HS-5 (cell line): ENCODE measurements around the gene CNTN4.
"Not testable (repeated sequence)": the region's sequence is repeated elsewhere in the genome, so short reads cannot be mapped to it uniquely, and the experiment has no call there.

Experiments used
- DNase-seq: peaks from one replicate; pipeline ENCODE4 v3.0.0-alpha.2; 2012; ENCODE audit warnings: low read depth

CNTN4 gene

DNA sequence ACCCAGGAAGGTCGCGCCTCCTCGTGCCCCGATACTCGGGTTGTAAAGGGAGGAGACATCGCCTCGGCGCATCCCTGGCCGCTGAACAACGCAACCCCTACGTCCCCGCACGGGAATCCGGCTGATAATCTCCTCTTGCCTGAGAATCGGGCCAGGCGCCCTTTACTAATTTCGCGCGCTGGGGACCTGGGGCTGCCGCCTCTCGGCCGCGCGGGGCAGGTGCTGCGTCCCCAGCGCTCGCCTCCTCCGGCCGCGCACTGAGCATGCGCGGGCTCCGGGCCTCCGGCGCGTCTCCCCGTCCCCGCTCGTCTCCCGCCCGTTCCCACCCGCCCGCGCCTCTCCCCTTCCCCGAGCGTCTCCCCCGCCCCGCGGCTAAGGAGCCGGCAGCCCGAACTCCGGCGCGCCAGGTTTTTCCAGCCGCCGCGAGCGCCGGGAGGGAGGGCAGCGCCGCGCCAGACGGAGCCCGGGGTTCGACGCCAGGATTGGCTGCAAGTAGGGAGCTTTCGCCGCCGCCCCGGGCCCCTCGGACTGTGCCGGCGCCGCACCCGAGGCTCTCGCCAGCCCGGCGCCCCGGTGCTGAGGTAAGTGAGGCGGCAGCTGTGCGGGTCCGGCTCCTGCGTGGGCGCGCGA is at the start of gene CNTN4:
Gene CNTN4, plus strand, starts transcription at position 469 of the 630 bp plus-strand sequence.
- no peak for DNase-seq

DNA sequence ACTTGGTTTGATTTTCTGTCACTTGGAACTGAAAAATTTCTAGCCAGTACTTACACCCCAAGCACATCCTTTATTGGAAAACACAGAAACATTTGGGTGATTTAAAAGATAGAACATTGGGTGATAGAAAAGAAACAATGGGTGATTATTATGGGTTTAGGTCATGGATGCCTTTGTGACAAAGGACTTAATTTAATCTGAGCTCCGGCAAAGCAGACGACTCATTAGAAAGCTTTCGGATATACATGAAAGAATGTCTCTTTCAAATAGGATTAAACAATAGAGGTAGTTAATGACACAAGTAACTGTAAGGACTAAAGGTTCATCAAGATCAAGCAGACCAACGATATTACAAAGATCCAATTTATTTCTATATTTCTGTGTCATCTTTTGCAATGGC is 37.3 kb upstream of the CNTN4 start:
- no peak for DNase-seq

- no peak for DNase-seq
These were observed 27.1 kb upstream of the CNTN4 start for GRCh38 chr3:2071531-2071930.

DNA sequence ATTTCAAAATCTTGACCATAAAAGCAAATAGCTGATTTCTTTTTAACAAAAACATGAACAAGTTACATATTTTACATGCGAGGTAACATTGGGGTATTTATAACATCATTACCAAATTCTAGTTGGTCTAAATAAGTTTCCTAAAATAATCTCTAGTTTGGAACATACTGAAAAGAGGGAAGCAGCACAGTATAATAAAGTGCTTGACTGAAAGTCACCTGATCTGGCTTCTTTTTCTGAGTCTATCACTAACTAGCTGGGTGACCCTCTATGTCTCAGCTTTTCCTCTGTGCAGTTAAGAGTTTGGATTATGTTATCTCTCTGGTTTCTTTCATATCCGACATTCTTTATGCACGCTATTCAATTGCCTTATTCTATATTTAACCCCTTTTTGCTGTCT is 19.8 kb upstream of the CNTN4 start:
- no peak for DNase-seq

DNA sequence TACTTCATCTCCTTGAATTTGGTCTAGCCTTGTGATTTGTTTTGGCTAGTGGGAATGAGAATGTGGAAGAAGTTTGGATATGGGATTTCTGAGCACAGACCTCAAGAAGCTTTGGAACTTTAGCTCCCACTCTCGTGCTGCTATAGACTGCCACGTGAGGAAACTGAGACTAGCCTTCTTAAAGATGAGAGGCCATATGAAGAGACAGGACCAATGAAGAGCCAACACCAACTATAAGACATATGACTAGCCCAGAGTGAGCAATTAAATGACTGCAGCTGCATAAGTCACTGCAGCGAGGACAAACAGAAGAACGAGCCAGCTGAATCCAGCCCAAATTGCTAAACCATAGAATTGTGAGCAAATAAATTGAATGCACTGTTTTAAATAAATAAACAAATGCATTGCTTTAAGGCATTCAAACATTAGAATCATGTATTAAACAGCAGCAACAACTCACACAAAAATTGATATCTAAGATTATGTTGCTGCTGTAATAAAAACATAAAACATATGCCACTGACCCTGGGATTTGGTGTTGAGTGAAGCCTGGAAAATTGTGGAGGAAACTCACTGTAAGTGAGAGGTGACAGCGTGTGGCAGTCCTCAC is 15.7 kb upstream of the CNTN4 start:
- DNase-seq = no peak

DNA sequence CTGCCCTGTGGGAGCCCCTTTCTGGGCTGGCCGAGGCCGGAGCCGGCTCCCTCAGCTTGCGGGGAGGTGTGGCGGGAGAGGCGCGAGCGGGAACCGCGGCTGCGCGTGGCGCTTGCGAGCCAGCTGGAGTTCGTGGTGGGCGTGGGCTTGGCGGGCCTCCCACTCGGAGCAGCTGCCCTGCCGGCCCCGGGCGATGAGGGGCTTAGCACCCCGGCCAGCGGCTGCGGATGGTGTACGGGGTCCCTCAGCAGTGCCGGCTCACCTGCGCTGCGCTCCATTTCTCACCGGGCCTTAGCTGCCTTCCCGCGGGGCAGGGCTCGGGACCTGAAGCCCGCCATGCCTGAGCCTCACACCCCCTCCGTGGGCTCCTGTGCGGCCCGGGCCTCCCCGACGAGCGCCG is 15.1 kb upstream of the CNTN4 start:
- DNase-seq = not testable (repeated sequence)

DNA sequence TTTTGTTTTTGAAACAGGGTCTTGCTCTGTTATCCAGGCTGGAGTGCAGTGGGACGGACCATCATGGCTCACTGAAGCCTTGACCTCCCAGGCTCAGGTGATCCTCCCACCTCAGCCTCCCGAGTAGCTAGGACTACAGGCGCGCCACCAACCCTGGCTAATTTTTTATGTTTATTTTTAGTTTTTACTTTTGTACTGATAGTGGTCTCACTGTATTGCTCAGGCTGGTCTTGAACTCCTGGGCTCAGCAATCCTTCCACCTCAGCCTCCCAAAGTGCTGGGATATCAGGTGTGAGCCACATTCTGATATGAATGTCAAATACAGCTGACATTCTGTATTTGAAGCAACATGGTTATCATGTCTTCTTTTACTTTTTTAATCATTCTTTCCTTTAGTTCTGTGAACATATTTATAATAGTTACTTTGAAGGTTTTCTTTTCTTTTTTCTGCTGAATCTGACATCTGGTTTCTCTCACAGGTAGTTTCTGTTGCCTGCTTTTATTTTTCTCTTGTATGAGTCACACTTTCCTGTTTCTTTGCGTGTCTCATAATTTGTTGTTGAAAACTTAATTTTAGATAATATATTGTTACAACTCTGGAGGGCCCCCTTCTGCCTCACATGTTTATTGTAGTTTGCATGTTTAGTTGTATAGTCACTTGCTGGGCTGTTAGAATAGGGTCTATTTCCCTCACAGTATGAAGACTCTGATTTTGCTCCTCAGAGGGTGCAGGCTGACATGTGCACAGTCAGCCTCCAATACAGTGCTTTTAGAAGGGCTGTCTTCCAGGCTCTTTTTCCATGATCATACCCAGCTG is 8.4 kb upstream of the CNTN4 start:
- no peak for DNase-seq

DNA sequence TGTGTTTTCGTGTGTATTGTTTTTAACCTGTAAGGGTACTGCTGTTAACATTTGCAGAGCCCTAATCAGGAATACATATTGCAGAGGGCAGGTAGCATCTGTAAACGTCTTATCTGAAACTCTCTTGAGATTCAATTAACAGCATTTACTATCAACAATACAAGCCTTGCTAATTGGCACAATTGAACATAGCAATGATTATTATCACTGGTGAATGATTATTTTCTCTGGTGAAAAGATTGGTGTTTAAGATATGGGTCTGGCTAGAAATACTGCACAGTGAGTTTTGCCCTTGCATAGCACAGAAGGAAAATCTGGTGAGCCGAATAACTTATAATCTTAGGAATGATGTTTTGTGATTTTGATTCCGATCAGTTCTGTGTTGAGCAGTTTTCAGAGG is 5.9 kb upstream of the CNTN4 start:
- DNase-seq = no peak

DNA sequence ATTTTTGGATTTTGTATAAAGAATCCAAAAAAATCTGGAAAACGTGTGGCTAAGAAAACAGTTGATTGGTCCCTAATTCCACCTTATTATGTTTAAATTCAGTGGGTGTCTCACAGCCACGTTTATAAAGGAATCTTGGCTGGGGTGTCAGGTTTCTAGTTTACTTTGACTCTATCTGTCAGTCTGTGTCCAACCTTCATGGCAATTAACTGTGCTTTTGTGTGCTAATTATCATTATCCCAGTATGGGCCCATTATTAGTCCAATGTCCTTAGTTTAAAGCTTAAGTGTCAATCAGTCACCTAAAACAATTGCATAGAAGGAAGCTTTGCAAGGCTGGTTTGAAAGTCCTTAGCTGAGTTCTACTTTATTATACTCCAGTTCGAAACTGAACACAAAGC is 3.7 kb upstream of the CNTN4 start:
- no peak for DNase-seq

DNA sequence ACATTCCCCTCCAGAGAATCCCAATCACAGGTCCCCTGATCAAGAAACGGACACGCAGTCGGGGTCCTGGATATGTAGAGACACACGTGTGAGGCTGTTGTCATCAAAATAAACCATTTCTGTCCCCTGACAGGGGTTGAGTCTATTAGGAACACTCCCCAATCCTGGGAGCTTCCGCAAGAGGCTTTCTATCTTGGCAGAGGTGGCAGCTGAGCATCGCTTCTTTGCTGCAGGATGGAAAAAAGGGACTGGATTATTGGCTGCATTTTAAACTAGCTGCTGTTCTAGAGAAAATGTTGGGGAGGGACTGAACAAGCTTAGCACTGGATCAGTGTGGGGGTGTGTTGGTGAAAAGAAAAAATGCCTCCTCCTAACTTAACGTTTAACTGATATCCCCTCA is 2.5 kb upstream of the CNTN4 start:
- no peak for DNase-seq

DNA sequence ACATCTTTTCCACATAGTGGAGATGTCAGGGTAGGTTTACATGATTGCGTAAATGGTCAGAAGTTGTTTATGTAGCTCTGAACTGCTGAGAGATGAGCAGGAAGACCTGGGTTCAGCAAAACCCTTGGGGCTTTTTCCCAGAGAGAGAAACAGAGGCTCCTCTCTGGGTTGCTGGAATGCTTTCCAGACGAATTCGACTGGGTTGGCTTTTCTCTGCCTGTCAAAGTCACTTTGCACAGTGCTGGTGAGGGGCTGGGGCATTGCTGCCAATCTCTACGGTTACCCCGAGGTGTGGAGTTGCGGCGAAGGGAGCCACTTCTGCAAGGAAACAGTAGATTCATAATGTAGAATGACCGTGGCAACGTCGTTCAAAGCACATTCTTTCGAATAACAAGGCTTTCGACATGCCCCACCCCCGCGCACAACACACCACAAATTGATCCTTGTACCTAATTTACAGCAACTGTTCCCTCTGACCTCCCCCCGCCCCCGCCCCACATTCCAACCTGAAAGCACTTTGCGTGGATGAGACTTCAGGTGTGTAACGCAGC is 950 bp upstream of the CNTN4 start:
- no peak for DNase-seq

- DNase-seq = no peak
These were observed 484 bp downstream of the CNTN4 start for GRCh38 chr3:2099028-2099671.

GRCh38 chr3:2099779-2100191 is 1.1 kb downstream of the CNTN4 start:
- no peak for DNase-seq

DNA sequence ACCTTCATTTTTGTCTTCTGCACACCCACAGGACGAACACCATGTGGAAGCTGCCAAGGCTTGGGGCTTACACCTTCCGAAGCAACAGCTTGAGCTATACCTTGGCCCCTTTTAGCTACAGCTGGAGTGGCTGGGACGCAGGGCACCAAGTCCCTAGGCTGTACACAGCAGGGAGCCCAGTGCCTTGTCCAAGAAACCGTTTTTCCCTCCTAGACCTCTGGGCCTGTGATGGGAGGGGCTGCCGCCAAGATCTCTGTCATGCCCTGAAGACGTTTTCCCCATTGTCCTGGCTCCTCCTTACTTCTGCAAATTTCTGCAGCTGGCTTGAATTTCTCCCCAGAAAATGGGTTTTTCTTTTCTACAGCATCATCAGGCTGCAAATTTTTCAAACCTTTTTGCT is 7.8 kb downstream of the CNTN4 start:
- DNase-seq = no peak

GRCh38 chr3:2110597-2111117 is 12.0 kb downstream of the CNTN4 start:
- no peak for DNase-seq

GRCh38 chr3:2114617-2115275 is 16.1 kb downstream of the CNTN4 start:
- no peak for DNase-seq

DNA sequence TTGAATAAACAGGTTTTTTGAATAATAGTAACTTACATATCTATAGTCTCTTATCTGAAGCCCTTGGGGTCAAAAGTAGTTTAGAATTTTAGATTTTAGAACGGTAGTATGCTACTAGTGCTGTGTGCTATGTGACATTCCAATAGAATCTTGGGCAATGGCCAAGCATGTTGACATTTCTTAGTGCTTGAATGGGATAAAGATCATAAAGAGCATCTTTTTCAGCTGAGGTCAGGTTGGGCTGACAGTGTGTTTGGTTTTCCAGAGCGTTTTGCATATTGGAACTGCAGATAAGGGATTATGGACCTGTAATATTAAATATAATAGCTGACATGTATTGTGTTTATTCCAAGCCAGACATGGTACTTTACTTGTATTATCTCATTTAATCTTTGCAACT is 32.1 kb downstream of the CNTN4 start:
- no peak for DNase-seq

- no peak for DNase-seq
These were observed 34.5 kb downstream of the CNTN4 start for GRCh38 chr3:2133146-2133545.

GRCh38 chr3:2137651-2138050 is 39.0 kb downstream of the CNTN4 start:
- DNase-seq = no peak

GRCh38 chr3:2141482-2141881 is 42.8 kb downstream of the CNTN4 start:
- DNase-seq = no peak

- DNase-seq = no peak
These were observed 50.1 kb downstream of the CNTN4 start for GRCh38 chr3:2148561-2149340.
